AG09319 (cell line): ENCODE measurements around the gene HNRNPA0.

Source experiments
- DNase-seq: peaks from one replicate; pipeline ENCODE4 v3.0.0-alpha.2; 2010; ENCODE audit warnings: low read depth; ENCODE audit errors: extremely low read depth
- TF ChIP-seq, protein P1 (sequence below): IDR thresholded peaks from 2 replicates; pipeline ENCODE4 v1.5.1; 2011; ENCODE audit warnings: low read depth, mild to moderate bottlenecking, inconsistent platforms, low read length, moderate library complexity

HNRNPA0 gene

DNA sequence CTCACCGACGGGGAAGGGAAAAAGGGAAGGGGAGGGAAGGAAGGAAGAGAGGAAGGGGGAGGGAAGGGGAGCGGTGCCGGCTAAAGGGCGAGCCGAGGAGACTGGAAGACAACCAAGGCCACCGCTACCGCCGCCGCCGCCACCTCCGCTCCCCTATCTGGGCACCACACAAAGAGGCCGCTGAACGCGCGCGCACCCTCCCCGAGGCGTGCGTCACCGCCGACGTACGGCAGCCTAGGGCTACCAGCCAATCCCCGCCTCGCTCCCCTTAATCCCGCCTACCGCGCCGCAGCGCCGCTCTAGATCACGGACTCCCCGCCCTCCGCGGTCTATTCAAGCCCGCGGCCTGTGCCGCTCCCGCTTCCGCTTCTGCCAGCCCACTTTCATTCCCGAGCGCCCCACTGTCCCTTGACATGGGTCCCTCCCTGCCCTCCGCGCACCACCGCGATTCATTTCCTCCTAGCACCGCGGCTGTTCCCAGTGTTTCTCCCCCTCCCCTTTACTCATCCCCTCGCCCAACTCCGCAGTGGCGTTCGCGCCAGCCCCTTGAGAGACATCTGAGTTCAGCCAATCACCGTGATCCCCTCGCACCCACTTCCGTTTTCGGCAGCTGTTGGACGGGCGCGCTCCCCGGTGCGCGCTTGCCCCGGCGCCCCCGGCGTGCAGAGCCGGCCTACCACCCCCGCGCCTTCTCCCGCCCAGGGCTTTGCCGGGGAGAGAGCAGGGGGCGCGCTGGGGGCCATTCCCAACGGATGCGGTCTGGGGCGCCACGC lies at the start of gene HNRNPA0:
Gene HNRNPA0 (minus strand): TSS at position 176 of the 773 bp plus-strand sequence. CDS start 297 bp downstream, outside the sequence.
- TF ChIP-seq, protein P1, sequence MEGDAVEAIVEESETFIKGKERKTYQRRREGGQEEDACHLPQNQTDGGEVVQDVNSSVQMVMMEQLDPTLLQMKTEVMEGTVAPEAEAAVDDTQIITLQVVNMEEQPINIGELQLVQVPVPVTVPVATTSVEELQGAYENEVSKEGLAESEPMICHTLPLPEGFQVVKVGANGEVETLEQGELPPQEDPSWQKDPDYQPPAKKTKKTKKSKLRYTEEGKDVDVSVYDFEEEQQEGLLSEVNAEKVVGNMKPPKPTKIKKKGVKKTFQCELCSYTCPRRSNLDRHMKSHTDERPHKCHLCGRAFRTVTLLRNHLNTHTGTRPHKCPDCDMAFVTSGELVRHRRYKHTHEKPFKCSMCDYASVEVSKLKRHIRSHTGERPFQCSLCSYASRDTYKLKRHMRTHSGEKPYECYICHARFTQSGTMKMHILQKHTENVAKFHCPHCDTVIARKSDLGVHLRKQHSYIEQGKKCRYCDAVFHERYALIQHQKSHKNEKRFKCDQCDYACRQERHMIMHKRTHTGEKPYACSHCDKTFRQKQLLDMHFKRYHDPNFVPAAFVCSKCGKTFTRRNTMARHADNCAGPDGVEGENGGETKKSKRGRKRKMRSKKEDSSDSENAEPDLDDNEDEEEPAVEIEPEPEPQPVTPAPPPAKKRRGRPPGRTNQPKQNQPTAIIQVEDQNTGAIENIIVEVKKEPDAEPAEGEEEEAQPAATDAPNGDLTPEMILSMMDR, result no peak
- DNase-seq, result peak; percentile 94

DNA sequence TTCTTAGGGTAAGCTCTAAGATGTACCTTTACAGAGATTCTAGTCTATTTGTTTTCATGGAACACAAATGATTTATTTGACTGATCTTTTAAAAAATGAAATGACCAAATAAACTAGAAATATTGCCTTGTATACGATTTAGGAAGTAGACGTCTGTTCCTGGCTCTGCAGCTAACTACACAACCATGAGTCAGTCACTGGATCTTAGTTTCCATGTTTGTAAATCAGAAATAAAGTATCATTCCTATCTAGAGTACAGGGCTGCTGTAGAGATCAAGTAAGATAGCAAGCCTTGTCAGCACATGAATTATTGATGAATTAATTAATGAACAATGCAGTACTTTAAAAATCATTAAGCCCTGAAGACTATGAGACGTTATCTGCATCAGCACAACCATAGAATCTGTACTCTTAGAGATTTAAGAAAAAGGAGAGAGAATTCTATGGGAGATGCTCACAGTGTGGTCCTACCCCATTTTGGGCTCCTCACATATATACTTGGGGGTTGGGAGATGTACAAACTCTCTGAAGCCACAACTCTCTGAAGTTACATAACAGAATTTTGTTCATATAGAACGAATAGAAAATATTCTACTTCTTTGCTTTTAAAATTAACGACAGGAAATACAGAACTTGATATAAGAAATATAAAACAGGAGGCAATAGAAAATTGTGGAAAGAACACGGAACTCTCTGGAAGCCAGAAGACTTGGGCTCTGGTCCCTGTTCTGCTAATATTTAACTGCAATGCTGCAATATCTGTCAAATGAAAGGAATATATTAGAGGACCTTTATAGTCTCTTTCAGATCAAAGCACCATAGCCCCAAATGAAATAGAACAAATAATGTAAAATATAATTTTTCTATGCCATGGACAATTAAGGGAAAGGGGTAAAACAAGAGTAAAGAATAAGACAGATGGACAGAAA lies 48.4 kb upstream of the HNRNPA0 start:
- TF ChIP-seq, protein P1, result no peak
- DNase-seq, result no peak

DNA sequence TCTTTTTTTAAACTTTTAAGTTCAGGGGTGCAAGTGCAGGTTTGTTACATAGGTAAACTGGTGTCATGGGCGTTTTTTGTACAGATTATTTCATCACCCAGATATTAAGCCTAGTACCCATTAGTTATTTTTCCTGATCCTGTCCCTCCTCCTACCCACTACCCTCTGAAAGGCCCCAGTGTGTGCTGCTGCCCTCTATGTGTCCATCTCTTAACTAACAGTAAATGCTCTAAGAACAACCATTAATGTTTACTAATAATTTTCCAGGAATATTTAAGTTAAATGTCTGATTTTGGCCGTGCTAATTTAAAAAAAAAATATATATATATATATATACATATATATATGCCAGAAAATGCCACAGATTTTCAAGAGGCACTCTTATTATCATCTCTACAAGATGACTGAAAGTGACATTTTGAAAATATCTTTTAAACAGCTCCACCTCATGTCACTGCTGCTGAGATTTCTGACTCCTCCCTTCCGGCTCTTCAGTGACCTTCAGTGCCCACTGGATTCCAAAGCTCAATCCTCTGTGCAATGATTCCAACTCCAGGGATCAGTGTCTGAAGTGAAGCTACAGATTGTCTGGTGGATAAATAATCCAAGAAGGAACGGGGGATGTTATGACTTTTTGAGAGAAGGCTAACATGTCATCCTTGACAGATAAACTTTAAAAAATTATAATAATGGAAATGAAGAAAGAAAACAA lies 46.7 kb upstream of the HNRNPA0 start:
- TF ChIP-seq, protein P1, result no peak
- no peak for DNase-seq

- no peak for DNase-seq
- TF ChIP-seq, protein P1, result no peak
These were observed 42.1 kb upstream of the HNRNPA0 start for GRCh38 chr5:137796279-137796678.

DNA sequence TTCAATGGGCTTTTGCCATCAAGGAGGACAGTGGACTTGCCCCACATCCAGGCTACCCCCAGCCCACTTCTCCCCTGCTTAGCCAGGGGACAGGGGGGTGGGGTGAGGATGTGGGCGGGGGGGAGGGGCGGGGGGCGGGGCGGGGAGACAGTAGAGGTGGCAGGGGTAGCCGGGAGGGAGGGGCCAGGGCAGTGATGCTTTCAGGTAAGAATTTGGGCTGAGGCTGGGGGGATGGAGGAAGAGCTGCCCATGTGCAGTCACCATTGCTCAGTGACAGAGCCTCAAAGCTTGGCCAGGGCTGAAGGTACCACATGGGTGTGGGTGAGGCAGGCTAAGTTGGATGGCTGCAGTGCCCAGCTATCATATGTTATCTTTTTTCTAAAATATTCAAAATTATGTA lies 40.7 kb upstream of the HNRNPA0 start:
- no peak for DNase-seq
- TF ChIP-seq, protein P1, result no peak

DNA sequence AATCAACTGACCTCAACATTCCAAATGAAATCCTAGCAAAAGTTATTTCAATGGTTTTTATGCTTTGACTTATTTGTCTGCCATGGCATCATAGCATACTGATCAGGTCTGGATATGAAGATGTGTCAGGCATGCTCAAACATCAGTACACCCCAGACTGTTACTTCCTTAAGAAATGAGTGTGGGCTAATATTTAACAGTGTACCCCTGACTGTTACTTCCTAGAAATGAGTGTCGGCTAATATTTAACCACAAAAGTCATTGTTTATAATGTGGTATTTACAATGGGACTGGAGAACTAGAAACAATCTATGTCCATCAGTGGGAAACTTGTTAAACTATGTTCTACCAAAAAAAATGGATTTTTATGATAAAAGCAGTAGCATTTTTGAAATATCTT lies 38.1 kb upstream of the HNRNPA0 start:
- TF ChIP-seq, protein P1, result no peak
- DNase-seq, result no peak
